Neutrophil (primary cell): Measurements from ENCODE around the gene NRXN3.
"Not testable (repeated sequence)": the region's sequence is repeated elsewhere in the genome, so short reads cannot be mapped to it uniquely, and the experiment has no call there.

ENCODE experiments used
- H3K27ac ChIP-seq: fragments of 200-600 bp; sonication (generic); 2 replicates; pipeline ENCODE4 v1.5.1; 2016; ENCODE audit warnings: mild to moderate bottlenecking, moderate library complexity
- H3K27me3 ChIP-seq: fragments of 200-600 bp; sonication (generic); 2 replicates; pipeline ENCODE4 v1.6.0; 2016; ENCODE audit warnings: mild to moderate bottlenecking
- H3K36me3 ChIP-seq: fragments of 200-600 bp; sonication (generic); 2 replicates; pipeline ENCODE4 v1.5.1; 2017
- H3K4me1 ChIP-seq, 2 experiments: fragments of 200-600 bp in 1 of 2; sonication (generic) in 1 of 2; 1 replicate in 1 of 2; 2 replicates in 1 of 2; pipeline versions ENCODE4 v1.5.1 to v1.6.1; 2013 to 2016; ENCODE audit warnings: low read depth in 1 of 2, low read length in 1 of 2, mild to moderate bottlenecking in 1 of 2, moderate library complexity in 1 of 2; ENCODE audit not compliant: control insufficient read depth in 1 of 2, insufficient read depth in 1 of 2
- H3K4me3 ChIP-seq, 2 experiments: fragments of 200-600 bp in 1 of 2; sonication (generic) in 1 of 2; 1 replicate in 1 of 2; 2 replicates in 1 of 2; pipeline ENCODE4 v1.5.1; 2013 to 2016; ENCODE audit warnings: low read depth in 1 of 2, low read length in 1 of 2, mild to moderate bottlenecking in 1 of 2, moderate library complexity in 1 of 2
- H3K9me3 ChIP-seq: fragments of 200-600 bp; sonication (generic); 2 replicates; pipeline ENCODE4 v1.5.1; 2016
- TF ChIP-seq, protein P1 (sequence below): fragments of 200-600 bp; sonication (generic); IDR thresholded peaks from 2 replicates; pipeline ENCODE4 v1.5.1; 2016; ENCODE audit warnings: antibody characterized with exemption

Gene NRXN3

GRCh38 chr14:78561074-78561473 is 390.9 kb downstream of the NRXN3 start:
- H3K27ac ChIP-seq = no peak overlapping the region
- no peaks in the 10 kb centered on the region for H3K36me3 ChIP-seq
- no peaks in the 10 kb centered on the region for H3K4me1 ChIP-seq
- TF ChIP-seq, protein P1, sequence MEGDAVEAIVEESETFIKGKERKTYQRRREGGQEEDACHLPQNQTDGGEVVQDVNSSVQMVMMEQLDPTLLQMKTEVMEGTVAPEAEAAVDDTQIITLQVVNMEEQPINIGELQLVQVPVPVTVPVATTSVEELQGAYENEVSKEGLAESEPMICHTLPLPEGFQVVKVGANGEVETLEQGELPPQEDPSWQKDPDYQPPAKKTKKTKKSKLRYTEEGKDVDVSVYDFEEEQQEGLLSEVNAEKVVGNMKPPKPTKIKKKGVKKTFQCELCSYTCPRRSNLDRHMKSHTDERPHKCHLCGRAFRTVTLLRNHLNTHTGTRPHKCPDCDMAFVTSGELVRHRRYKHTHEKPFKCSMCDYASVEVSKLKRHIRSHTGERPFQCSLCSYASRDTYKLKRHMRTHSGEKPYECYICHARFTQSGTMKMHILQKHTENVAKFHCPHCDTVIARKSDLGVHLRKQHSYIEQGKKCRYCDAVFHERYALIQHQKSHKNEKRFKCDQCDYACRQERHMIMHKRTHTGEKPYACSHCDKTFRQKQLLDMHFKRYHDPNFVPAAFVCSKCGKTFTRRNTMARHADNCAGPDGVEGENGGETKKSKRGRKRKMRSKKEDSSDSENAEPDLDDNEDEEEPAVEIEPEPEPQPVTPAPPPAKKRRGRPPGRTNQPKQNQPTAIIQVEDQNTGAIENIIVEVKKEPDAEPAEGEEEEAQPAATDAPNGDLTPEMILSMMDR = no peak
- no peaks in the 10 kb centered on the region for H3K27me3 ChIP-seq
- H3K9me3 ChIP-seq = no peaks in the 10 kb centered on the region
- H3K4me3 ChIP-seq = no peak overlapping the region

DNA sequence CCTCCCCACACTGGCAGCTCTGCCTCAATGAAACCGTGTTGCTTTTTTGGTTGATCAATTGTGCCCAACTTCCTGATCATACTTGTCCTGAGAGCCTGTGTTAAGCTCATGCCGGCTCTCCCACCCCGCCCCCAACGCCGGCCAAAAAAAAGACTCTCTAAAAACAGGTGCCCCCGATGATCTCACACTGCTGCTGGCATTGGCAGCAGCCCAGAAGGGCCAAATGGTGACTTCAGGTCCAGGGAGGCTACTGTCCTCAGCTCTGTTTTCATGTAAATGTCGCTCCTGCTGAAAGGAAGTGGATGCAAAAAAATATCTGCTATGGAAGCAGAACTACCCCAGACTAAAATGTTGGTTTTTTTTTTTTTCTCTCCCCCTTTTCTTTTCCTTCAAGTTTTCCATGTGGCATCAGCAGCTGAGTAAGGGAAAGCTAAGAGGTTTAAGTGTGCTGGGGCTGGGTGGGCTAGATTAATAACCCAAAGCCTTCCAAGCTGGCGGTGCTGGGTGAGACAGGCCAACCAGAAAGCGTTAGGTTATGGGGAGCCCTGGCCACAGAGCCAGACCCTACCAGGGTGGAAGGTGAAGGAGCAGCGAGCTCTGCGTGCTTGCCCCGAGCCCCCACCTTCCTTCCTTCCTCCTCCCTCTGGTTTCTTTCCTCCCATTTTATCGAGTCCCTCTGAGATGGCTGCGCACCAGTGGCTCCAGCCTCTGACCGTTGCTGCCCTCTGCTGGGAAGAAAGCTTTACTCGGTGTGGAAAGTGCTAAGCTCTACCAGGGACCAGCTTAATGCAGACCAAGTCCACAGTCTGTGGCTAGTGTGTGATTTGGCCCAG is 396.1 kb downstream of the NRXN3 start:
- no peaks in the 10 kb centered on the region for H3K27me3 ChIP-seq
- H3K9me3 ChIP-seq = no peaks in the 10 kb centered on the region
- H3K4me3 ChIP-seq = no peak overlapping the region
- H3K27ac ChIP-seq = no peak overlapping the region
- H3K36me3 ChIP-seq = no peaks in the 10 kb centered on the region
- no peaks in the 10 kb centered on the region for H3K4me1 ChIP-seq
- TF ChIP-seq, protein P1 = no peak

DNA sequence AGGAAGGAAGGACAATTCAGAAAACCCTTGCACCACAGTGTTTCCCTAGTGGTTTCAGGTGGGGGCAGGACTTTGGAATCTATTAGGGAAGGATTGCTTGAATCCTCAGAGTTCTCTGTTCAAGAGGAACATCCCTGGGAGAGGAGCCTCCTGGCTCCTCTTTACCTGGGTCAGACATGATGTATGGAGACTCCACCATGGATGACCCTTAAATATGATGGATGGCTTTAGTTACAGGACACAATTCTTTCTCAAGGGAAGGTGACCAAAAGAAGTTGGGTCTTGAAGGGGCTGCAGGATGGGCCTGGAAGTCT is 396.6 kb downstream of the NRXN3 start:
- TF ChIP-seq, protein P1 = no peak
- Histone ChIP-seq H3K9me3 (no peaks in the 10 kb centered on the region), H3K4me3 (no peak overlapping the region), H3K27me3 (no peaks in the 10 kb centered on the region), H3K36me3 (no peaks in the 10 kb centered on the region), H3K27ac (no peak overlapping the region), H3K4me1 (no peaks in the 10 kb centered on the region)

- TF ChIP-seq, protein P1 = no peak
- Histone ChIP-seq H3K27ac (no peak overlapping the region), H3K36me3 (no peaks in the 10 kb centered on the region), H3K4me1 (no peaks in the 10 kb centered on the region), H3K27me3 (no peaks in the 10 kb centered on the region), H3K9me3 (no peaks in the 10 kb centered on the region), H3K4me3 (no peak overlapping the region)
These were observed 397.2 kb downstream of the NRXN3 start for GRCh38 chr14:78567343-78567742.

DNA sequence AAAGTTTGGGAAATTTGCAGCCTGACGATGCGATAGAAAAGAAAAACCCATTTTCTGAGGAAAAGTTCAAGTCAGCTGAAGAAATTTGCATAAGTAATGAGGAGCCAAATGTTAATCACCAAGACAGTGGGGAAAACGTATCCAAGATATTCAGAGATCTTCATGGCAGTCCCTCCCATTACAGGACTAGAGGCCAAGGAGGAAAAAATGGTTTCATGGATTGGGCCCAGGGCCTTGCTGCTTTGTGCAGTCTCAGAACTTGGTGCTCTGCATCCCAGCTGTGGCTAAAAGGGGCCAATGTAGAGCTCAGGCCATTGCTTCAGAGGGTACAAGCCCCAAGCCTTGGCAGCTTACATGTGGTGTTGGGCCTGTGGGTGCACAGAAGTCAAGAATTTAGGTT is 403.6 kb downstream of the NRXN3 start:
- H3K27ac ChIP-seq, H3K36me3 ChIP-seq, H3K4me3 ChIP-seq: not testable (repeated sequence)

GRCh38 chr14:78576437-78577166 is 406.4 kb downstream of the NRXN3 start:
- Histone ChIP-seq H3K9me3 (peaks cover 8% of the 10 kb centered on the region), H3K27ac (no peak overlapping the region), H3K36me3 (no peaks in the 10 kb centered on the region), H3K27me3 (no peaks in the 10 kb centered on the region), H3K4me1 (no peaks in the 10 kb centered on the region), H3K4me3 (no peak overlapping the region)
- TF ChIP-seq, protein P1 = no peak

More for the DNA sequence above, 403.6 kb downstream of the NRXN3 start:
- not testable (repeated sequence) for H3K9me3 ChIP-seq, H3K4me1 ChIP-seq, H3K27me3 ChIP-seq
